ENCODE data around the gene FAM241B.

FAM241B gene

GRCh38 chr10:69681436-69681835, 51.4 kb downstream of the FAM241B start:
- TF ChIP-seq ZNF274 (IDR thresholded peaks at IDR 0.05; ENCODE audit: low read depth, low read length) = no peak
- H3K4me3 ChIP-seq (ENCODE audit: low read length) = no peak overlapping the region

GRCh38 chr10:69682955-69683474, 53.0 kb downstream of the FAM241B start:
- H3K4me3 ChIP-seq (ENCODE audit: low read length) = no peak overlapping the region
- TF ChIP-seq ZNF274 (IDR thresholded peaks at IDR 0.05; ENCODE audit: low read depth, low read length) = no peak
